Common myeloid progenitor, CD34-positive (primary cell): ENCODE data around the gene PACRG.

Source experiments
- CTCF ChIA-PET: fragments of 350-600 bp; sonication (Branson Sonifier 250); formaldehyde crosslinking; loops from one replicate; lab custom pipeline; 2021; ENCODE audit warnings: antibody characterized with exemption; lab: Charles Lee
- POLR2A ChIA-PET: fragments of 350-600 bp; sonication (Branson Sonifier 250); formaldehyde crosslinking; loops from one replicate; lab custom pipeline; 2021; ENCODE audit warnings: antibody characterized with exemption; lab: Charles Lee
- DNase-seq, 3 donors: peaks; one replicate each; pipeline versions ENCODE4 v3.0.0 to v3.0.0-alpha.2; 2013
- H3K27ac ChIP-seq, 2 experiments: 1 replicate in 1 of 2; 2 replicates in 1 of 2; pipeline ENCODE4 v1.7.0; 2013; ENCODE audit warnings: inconsistent platforms in 2 of 2, low read length in 2 of 2, mild to moderate bottlenecking in 2 of 2, low read depth in 1 of 2, moderate library complexity in 1 of 2; ENCODE audit not compliant: severe bottlenecking in 2 of 2, insufficient read depth in 1 of 2, poor library complexity in 1 of 2
- H3K27me3 ChIP-seq, 5 experiments: replicated peaks in 2 of 5; 1 replicate in 3 of 5; 2 replicates in 2 of 5; pipeline versions ENCODE4 v1.6.1 to v1.7.0; 2013; ENCODE audit warnings: low read length in 4 of 5, mild to moderate bottlenecking in 2 of 5, moderate library complexity in 2 of 5, inconsistent platforms in 1 of 5; ENCODE audit not compliant: insufficient read depth in 5 of 5, control insufficient read depth in 4 of 5
- H3K36me3 ChIP-seq, 4 experiments: 1 replicate in 2 of 4; 2 replicates in 2 of 4; pipeline versions ENCODE4 v1.6.1 to v1.7.0; 2013; ENCODE audit warnings: low read length in 3 of 4, control low read depth in 1 of 4, mild to moderate bottlenecking in 1 of 4; ENCODE audit not compliant: control insufficient read depth in 4 of 4, insufficient read depth in 4 of 4
- H3K4me1 ChIP-seq, 4 experiments: 1 replicate in 3 of 4; 2 replicates in 1 of 4; pipeline versions ENCODE4 v1.6.1 to v1.7.1; 2013; ENCODE audit warnings: low read length in 3 of 4, mild to moderate bottlenecking in 3 of 4, control low read depth in 1 of 4, inconsistent platforms in 1 of 4, moderate library complexity in 1 of 4; ENCODE audit not compliant: control insufficient read depth in 4 of 4, insufficient read depth in 4 of 4; ENCODE audit errors: control extremely low read depth in 1 of 4
- H3K4me3 ChIP-seq, 7 experiments: 1 replicate in 4 of 7; 2 replicates in 3 of 7; pipeline versions ENCODE4 v1.5.1 to v1.7.0; 2013; ENCODE audit warnings: mild to moderate bottlenecking in 7 of 7, low read length in 6 of 7, moderate library complexity in 6 of 7, inconsistent platforms in 2 of 7, low read depth in 2 of 7, control low read depth in 1 of 7; ENCODE audit not compliant: insufficient read depth in 4 of 7, control insufficient read depth in 1 of 7; ENCODE audit errors: extremely low read depth in 1 of 7
- H3K9me3 ChIP-seq, 5 experiments: 1 replicate in 4 of 5; 2 replicates in 1 of 5; pipeline versions ENCODE4 v1.6.1 to v1.7.1; 2013; ENCODE audit warnings: low read length in 4 of 5, mild to moderate bottlenecking in 2 of 5, inconsistent platforms in 1 of 5, low read depth in 1 of 5, moderate library complexity in 1 of 5; ENCODE audit not compliant: control insufficient read depth in 4 of 5, insufficient read depth in 2 of 5; ENCODE audit errors: control extremely low read depth in 1 of 5
- WGBS: methylation state at CpG from one replicate; pipeline ENCODE4 v1.1.5; 2013; ENCODE audit not compliant: insufficient coverage; 5-methylcytosine and 5-hydroxymethylcytosine counted together

Gene PACRG

DNA sequence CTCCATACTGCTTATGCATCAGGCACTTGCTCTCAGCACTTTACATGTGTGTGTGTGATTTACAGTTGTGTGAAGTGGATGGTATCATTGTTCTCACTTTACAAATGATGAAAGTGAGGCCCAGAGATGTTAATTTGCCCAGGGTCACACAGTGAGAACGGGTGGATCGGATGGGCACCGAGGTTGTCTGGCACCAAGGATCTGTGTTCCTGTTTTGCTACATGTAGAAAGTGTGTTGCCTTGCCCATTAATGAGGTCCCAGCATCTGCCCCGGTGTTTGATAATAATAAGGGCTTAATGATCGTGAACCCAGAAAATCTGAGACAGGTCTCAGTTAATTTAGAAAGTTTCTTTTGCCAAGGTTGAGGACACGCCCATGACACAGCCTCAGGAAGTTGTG, 470.6 kb downstream of the PACRG start:
- POLR2A ChIA-PET: no interaction called here
- no peak for DNase-seq
- WGBS: 100% methylated on average over 6 of the region's 6 CpGs
- no peak overlapping the region for H3K27ac ChIP-seq
- no peak overlapping the region for H3K4me3 ChIP-seq
- H3K4me1 ChIP-seq: no peaks in the 10 kb centered on the region
- no peaks in the 10 kb centered on the region for H3K9me3 ChIP-seq
- CTCF ChIA-PET: no interaction called here
- H3K27me3 ChIP-seq: no peaks in the 10 kb centered on the region
- H3K36me3 ChIP-seq: no peaks in the 10 kb centered on the region

DNA sequence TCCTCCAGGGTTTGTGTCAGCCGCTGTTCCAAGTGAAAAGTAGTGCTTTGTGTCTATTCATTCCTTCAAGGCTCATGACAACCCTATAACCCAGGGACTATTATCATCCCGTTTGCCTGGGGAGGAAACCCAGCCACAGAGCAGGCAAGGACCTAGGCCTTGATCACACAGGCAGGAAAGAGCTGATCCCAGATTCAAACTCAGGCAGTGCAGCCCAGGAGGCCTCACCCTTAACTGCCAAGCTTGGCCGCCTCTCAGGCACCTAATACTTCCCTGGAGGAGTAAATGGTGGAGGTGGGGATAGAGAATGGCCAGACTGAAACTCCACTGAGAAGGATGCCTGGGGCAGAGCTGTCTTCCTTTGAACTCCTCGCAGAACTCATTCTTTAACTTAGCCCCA, 471.6 kb downstream of the PACRG start:
- H3K4me3 ChIP-seq: no peak overlapping the region
- ChIA-PET CTCF (no interaction called here), POLR2A (interaction anchor here (0.5 kb wide), 1 partner anchor 343 kb away, joined by 3 read pairs; no protein-coding TSS in a partner anchor)
- no peaks in the 10 kb centered on the region for H3K4me1 ChIP-seq
- WGBS: 95% methylated on average over 3 of the region's 4 CpGs
- H3K36me3 ChIP-seq: no peaks in the 10 kb centered on the region
- no peaks in the 10 kb centered on the region for H3K9me3 ChIP-seq
- no peak overlapping the region for H3K27ac ChIP-seq
- no peak for DNase-seq
- peaks cover 0 to under 1% (median 0%) of the 10 kb centered on the region in 5 experiments for H3K27me3 ChIP-seq

DNA sequence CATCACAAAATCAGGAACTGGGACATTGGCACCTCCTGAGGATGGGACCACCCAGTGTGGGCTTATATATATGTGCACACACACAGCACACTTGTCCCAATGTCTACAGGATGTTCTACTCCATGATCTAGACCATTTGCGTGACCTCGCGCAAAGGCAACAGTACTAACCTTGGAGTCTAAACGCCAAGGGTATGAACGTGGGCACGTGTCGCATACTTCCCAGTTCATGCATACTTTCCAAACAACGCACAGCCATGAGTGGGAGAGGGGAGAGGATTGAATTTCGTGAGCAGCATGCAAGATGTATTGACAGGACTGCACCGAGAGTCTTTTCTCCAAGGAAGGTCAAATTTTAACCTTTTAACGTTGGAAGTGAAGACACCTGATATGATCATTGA, 472.5 kb downstream of the PACRG start:
- POLR2A ChIA-PET: no interaction called here
- Histone ChIP-seq H3K4me3 (no peak overlapping the region), H3K27me3 (peaks cover 0 to 2% (median 0%) of the 10 kb centered on the region in 5 experiments), H3K4me1 (no peaks in the 10 kb centered on the region), H3K36me3 (no peaks in the 10 kb centered on the region), H3K9me3 (no peaks in the 10 kb centered on the region), H3K27ac (no peak overlapping the region)
- CTCF ChIA-PET: no interaction called here
- WGBS: 99% methylated on average over 7 of the region's 11 CpGs
- DNase-seq: no peak

DNA sequence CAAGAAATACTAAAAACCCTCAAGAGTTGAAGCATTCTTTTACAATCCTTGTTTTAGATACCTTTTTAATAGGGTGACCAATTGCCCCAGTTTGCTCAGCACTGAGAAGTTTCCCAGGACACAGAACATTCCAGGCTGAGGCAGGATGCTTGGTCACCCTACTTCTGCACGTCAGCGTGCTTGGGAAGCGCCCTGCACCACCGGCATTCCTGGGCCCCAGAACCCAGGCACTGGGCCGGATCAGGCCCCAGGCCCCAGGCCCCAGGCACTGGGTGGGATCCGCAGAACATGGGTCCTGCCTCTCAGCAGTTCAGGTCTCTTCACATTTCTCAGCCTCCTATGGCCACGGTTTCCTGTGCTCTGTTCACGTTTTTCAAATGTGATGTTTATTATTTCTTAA, 472.9 kb downstream of the PACRG start:
- Histone ChIP-seq H3K9me3 (no peaks in the 10 kb centered on the region), H3K4me3 (no peak overlapping the region), H3K27me3 (peaks cover 0 to 2% (median 0%) of the 10 kb centered on the region in 5 experiments), H3K4me1 (no peaks in the 10 kb centered on the region), H3K27ac (no peak overlapping the region), H3K36me3 (no peaks in the 10 kb centered on the region)
- WGBS: 96% methylated on average over 5 of the region's 8 CpGs
- ChIA-PET CTCF (no interaction called here), POLR2A (no interaction called here)
- DNase-seq: no peak

DNA sequence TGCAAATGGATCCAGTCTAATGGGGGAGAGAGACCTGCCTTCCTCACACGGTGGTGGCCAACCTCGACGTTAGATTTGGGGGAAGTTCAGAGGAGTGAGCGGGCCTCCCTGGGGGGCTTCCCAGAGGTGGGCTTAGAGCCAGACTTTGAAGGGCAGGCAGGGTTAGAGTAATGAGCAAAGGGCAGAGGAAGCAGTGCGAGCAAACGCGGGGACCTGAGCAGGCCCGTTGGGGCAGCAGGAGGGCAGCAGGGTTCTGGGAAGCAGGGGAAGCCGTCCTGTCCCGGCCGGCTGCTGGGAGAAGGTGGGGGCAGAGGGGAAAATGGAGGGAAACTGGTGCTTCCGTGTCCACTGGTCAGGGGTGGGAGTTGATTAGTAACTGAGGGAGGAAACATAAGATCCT, 474.1 kb downstream of the PACRG start:
- no peak for DNase-seq
- Histone ChIP-seq H3K36me3 (no peaks in the 10 kb centered on the region), H3K27ac (no peak overlapping the region), H3K4me1 (no peaks in the 10 kb centered on the region), H3K9me3 (peaks cover 0 to 2% (median 0%) of the 10 kb centered on the region in 5 experiments), H3K27me3 (peaks cover 0 to 2% (median 0%) of the 10 kb centered on the region in 5 experiments), H3K4me3 (no peak overlapping the region)
- ChIA-PET CTCF (no interaction called here), POLR2A (no interaction called here)
- WGBS: 97% methylated on average over 12 of the region's 12 CpGs

DNA sequence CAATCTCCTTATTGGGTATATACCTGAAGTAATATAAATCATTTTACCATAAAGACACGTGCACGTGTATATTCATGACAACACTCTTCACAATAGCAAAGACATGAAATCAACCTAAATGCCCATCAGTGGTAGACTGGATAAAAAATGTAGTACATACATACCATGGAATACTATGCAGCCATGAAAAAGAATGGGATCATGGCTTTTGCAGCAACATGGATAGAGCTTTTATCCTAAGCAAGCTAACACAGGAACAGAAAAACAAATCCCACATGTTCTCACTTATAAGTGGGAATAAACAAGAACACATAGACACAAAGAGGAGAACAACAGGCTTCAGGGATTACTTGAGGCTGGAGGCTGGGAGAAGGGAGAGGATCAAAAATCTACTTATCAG, 478.4 kb downstream of the PACRG start:
- ChIA-PET POLR2A (no interaction called here), CTCF (interaction anchor here (1.2 kb wide), 1 partner anchor 10 kb away, joined by 3 read pairs; no protein-coding TSS in a partner anchor)
- H3K4me3 ChIP-seq: no peak overlapping the region
- H3K4me1 ChIP-seq: no peaks in the 10 kb centered on the region
- no peak for DNase-seq
- no peaks in the 10 kb centered on the region for H3K36me3 ChIP-seq
- peaks cover 0 to 2% (median 0%) of the 10 kb centered on the region in 5 experiments for H3K9me3 ChIP-seq
- peaks cover 0 to 2% (median 0%) of the 10 kb centered on the region in 5 experiments for H3K27me3 ChIP-seq
- H3K27ac ChIP-seq: no peak overlapping the region
- no CpG with 5 or more reads among the region's 2 CpGs for WGBS

GRCh38 chr6:163207431-163208383, 479.9 kb downstream of the PACRG start:
- no peak for DNase-seq
- Histone ChIP-seq H3K36me3 (no peaks in the 10 kb centered on the region), H3K9me3 (peaks cover 6 to 11% (median 6%) of the 10 kb centered on the region in 5 experiments), H3K4me1 (no peaks in the 10 kb centered on the region), H3K27me3 (peaks cover 0 to 2% (median 0%) of the 10 kb centered on the region in 5 experiments), H3K4me3 (no peak overlapping the region), H3K27ac (no peak overlapping the region)
- WGBS: 100% methylated on average over 3 of the region's 11 CpGs
- ChIA-PET POLR2A (no interaction called here), CTCF (no interaction called here)
